ENCODE data around the gene SLC14A1.

- TF ChIP-seq CTCF (IDR thresholded peaks at IDR 0.05) (no peak), POLR2A (IDR thresholded peaks at IDR 0.05) (no peak)
Observed at GRCh38 chr18:45702708-45703265, 21.2 kb upstream of the SLC14A1 start.

All from testis (tissue), 2 donors.